ENCODE results near the gene CBX5. TPM values are rescaled to one million over a fixed set of nuclear protein-coding genes. Genes with fewer than 3 reads are reported as not detected.

The CBX5 gene
- total and polyA plus RNA-seq, 9 donors = 14.3 to 119 (median 94.1) TPM

DNA sequence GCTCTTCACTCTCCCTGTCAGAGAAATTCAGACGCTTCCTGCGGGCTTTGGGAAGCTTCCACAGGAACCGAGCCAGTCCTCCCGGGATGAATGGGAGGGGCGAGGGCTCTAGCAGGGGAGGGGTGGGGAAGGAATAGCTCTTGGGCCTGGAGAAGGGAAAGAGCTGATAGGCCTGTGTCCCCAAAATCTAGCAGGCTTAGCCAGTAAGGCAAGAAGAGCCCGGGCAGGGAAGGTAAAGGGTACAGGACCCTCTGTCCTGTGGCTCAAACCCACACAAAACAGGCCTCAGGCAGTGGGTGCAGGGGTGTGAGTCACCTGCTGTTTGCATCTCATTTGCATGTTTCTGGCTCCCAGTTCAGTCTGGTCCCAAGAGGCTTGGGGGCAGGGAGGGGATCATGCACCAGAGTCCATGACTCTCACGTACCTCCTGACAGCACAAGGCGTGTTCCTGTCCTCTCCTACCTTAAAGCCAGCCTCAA is 82.5 kb downstream of the CBX5 start:
- H3K9me3 ChIP-seq = no peaks in the 10 kb centered on the region
- H3K4me3 ChIP-seq = no peak overlapping the region
- H3K36me3 ChIP-seq = no peaks in the 10 kb centered on the region
- 26 to 39% (median 38%) methylated on average over 8 of the region's 8 CpGs for whole genome bisulfite sequencing, 3 donors
- no peaks in the 10 kb centered on the region for H3K4me1 ChIP-seq (ENCODE audit: insufficient read depth)
- intact Hi-C loops (cut with DNase I) = no loop called here
- H3K27me3 ChIP-seq = no peaks in the 10 kb centered on the region
- TF ChIP-seq POLR2A (IDR thresholded peaks at IDR 0.05) (no peak), CTCF (IDR thresholded peaks at IDR 0.05) (no peak), EP300 (IDR thresholded peaks at IDR 0.05) (no peak)
- no peak for DNase-seq
- no peak overlapping the region for H3K27ac ChIP-seq

DNA sequence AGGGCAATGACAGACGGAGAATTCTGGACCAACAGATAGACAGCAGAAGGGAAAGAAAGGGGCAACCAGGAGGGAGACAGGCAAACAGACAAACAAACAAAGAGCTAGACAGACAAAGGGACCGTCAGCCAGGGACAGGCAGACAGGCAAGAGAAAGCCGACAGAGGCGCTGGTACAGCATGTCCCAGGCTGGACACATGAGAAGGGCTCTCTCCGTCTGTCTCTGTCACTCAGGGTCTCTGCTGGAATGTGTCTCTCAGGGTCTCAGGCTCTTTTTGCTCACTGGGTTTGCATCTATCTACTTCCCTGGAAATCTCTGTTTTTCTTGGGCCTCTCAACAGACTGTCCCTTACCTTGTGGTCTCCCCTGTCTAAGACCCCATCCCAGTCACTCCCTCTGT is 82.9 kb downstream of the CBX5 start:
- no peak overlapping the region for H3K27ac ChIP-seq
- H3K27me3 ChIP-seq = no peaks in the 10 kb centered on the region
- H3K4me3 ChIP-seq = no peak overlapping the region
- intact Hi-C loops (cut with DNase I) = no loop called here
- no peaks in the 10 kb centered on the region for H3K36me3 ChIP-seq
- DNase-seq = no peak
- TF ChIP-seq POLR2A (IDR thresholded peaks at IDR 0.05) (no peak), EP300 (IDR thresholded peaks at IDR 0.05) (no peak), CTCF (IDR thresholded peaks at IDR 0.05) (no peak)
- no peaks in the 10 kb centered on the region for H3K9me3 ChIP-seq
- no peaks in the 10 kb centered on the region for H3K4me1 ChIP-seq (ENCODE audit: insufficient read depth)
- 65 to 79% (median 73%) methylated on average over 5 of the region's 5 CpGs for WGBS, 3 donors

DNA sequence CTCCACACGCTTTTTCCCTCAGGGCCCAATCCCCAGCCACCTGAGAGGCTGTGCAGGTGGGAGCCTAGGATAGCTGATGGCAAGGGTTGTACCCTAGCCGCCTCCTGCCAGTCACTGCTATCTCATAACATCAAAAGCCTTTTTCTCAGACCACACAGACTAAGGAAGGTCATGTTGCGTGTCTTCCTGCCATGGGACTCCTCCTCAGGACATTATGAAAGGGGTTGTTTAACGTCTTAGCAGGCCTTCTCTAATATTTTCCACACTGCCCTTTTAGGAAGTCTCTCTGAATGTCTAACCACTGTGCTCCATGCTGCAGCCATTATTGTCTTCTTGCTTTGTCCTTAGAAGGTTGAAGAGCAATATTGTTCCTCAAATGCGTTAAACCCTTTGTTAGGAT is 83.5 kb downstream of the CBX5 start:
- Histone ChIP-seq H3K4me3 (no peak overlapping the region), H3K27me3 (no peaks in the 10 kb centered on the region), H3K4me1 (ENCODE audit: insufficient read depth) (no peaks in the 10 kb centered on the region), H3K36me3 (no peaks in the 10 kb centered on the region), H3K9me3 (no peaks in the 10 kb centered on the region), H3K27ac (no peak overlapping the region)
- 87 to 93% (median 93%) methylated on average over 5 of the region's 5 CpGs for WGBS, 3 donors
- TF ChIP-seq POLR2A (IDR thresholded peaks at IDR 0.05) (no peak), EP300 (IDR thresholded peaks at IDR 0.05) (no peak), CTCF (IDR thresholded peaks at IDR 0.05) (no peak)
- DNase-seq = no peak
- intact Hi-C loops (cut with DNase I) = no loop called here

- intact Hi-C loops (cut with DNase I) = no loop called here
- Histone ChIP-seq H3K27ac (peak overlapping the region in 1 of 2 donors; percentile 6), H3K36me3 (no peaks in the 10 kb centered on the region), H3K9me3 (no peaks in the 10 kb centered on the region), H3K27me3 (no peaks in the 10 kb centered on the region), H3K4me1 (ENCODE audit: insufficient read depth) (no peaks in the 10 kb centered on the region), H3K4me3 (no peak overlapping the region)
- DNase-seq = no peak
- TF ChIP-seq EP300 (IDR thresholded peaks at IDR 0.05) = no peak
- no peak for TF ChIP-seq POLR2A (IDR thresholded peaks at IDR 0.05)
- TF ChIP-seq CTCF (IDR thresholded peaks at IDR 0.05) = no peak
- WGBS, 3 donors = 27 to 35% (median 29%) methylated on average over 17 of the region's 17 CpGs
Measured at GRCh38 chr12:54195737-54196347, 84.1 kb downstream of the CBX5 start.

Data from ovary (tissue), 9 donors.